Measurements from ENCODE around the gene TMEM123.

The TMEM123 gene

GRCh38 chr11:102347462-102348370, 104.8 kb downstream of the TMEM123 start:
- DNase-seq: no peak

- peak; percentile 44 for DNase-seq
Measured at GRCh38 chr11:102346748-102347461, 105.7 kb downstream of the TMEM123 start, which contains the start of gene BIRC2. Gene BIRC2 (plus strand): TSS chr11:102347214. CDS start chr11:102349855, 2,641 bp downstream.

DNA sequence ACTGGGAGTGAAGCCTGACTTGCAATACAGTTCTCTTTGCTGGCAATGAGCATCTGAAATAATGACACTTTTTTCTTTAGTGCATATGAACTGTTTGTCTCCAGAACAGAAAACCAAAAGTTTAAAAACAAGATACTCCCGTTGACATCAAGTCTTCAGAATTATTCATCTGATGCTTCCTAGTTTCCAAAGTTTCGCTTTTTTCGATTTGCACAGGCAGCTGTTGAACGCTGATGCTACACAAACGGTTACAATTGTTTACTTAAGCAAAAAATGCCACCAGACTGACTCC, 106.2 kb downstream of the TMEM123 start:
- no peak for DNase-seq
